KBM-7 (cell line): ENCODE results near the gene TFAP2A.

ENCODE experiments used
- DNase-seq: peaks from one replicate; pipeline ENCODE4 v3.0.0-alpha.2; 2015
- in situ Hi-C: fragments of 300-500 bp; cut with MboI; formaldehyde crosslinking; loops from 2 replicates; pipeline ENCODE4 v1.14.3; 2020; ENCODE audit warnings: low sequenced_read_pairs, low pct_unique_long_range_greater_than_20kb, mixed read lengths

Gene TFAP2A

GRCh38 chr6:10389739-10390494 is 25.0 kb downstream of the TFAP2A start:
- in situ Hi-C loops = no loop called here
- DNase-seq = no peak

- in situ Hi-C loops = no loop called here
- DNase-seq = no peak
These were observed 27.9 kb downstream of the TFAP2A start for GRCh38 chr6:10386756-10387654.

- in situ Hi-C loops = no loop called here
- DNase-seq = no peak
These were observed 28.7 kb downstream of the TFAP2A start for GRCh38 chr6:10386220-10386619.

GRCh38 chr6:10385524-10386132 is 29.2 kb downstream of the TFAP2A start:
- DNase-seq = no peak

GRCh38 chr6:10384610-10385523 is 30.0 kb downstream of the TFAP2A start:
- no peak for DNase-seq
- in situ Hi-C loops = no loop called here

More at GRCh38 chr6:10385524-10386132, 29.2 kb downstream of the TFAP2A start:
- in situ Hi-C loops = no loop called here

GRCh38 chr6:10384091-10384609 is 30.7 kb downstream of the TFAP2A start:
- in situ Hi-C loops = no loop called here
- DNase-seq = no peak

GRCh38 chr6:10383331-10384090 is 31.4 kb downstream of the TFAP2A start:
- in situ Hi-C loops = no loop called here
- no peak for DNase-seq

- no peak for DNase-seq
- in situ Hi-C loops = no loop called here
These were observed 32.0 kb downstream of the TFAP2A start for GRCh38 chr6:10382728-10383330.

GRCh38 chr6:10382322-10382721 is 32.6 kb downstream of the TFAP2A start:
- DNase-seq = no peak
- in situ Hi-C loops = no loop called here

- in situ Hi-C loops = no loop called here
- DNase-seq = no peak
These were observed 33.1 kb downstream of the TFAP2A start for GRCh38 chr6:10381830-10382208.

- in situ Hi-C loops = no loop called here
- no peak for DNase-seq
These were observed 33.6 kb downstream of the TFAP2A start for GRCh38 chr6:10381133-10381829.

- no peak for DNase-seq
- in situ Hi-C loops = no loop called here
These were observed 39.4 kb downstream of the TFAP2A start for GRCh38 chr6:10375391-10375969.

- in situ Hi-C loops = no loop called here
These were observed 41.1 kb downstream of the TFAP2A start for GRCh38 chr6:10373642-10374359.

GRCh38 chr6:10369896-10370295 is 45.0 kb downstream of the TFAP2A start:
- in situ Hi-C loops = no loop called here

More at GRCh38 chr6:10373642-10374359, 41.1 kb downstream of the TFAP2A start:
- DNase-seq = no peak

GRCh38 chr6:10368861-10369260 is 46.0 kb downstream of the TFAP2A start:
- DNase-seq = no peak
- in situ Hi-C loops = no loop called here

More at GRCh38 chr6:10369896-10370295, 45.0 kb downstream of the TFAP2A start:
- DNase-seq = no peak

GRCh38 chr6:10363911-10364310 is 51.0 kb downstream of the TFAP2A start:
- in situ Hi-C loops = no loop called here
- DNase-seq = no peak
